Measurements from ENCODE around the gene COL5A1.
"Not testable (repeated sequence)": the region's sequence is repeated elsewhere in the genome, so short reads cannot be mapped to it uniquely, and the experiment has no call there.

Gene COL5A1

GRCh38 chr9:134709512-134710270 is 68.1 kb downstream of the COL5A1 start:
- DNase-seq (ENCODE audit: low read depth, low spot score), result no peak
- no peaks in the 10 kb centered on the region for H3K36me3 ChIP-seq (ENCODE audit: control insufficient read depth, insufficient read depth, low read length)
- no peak overlapping the region for H3K27ac ChIP-seq (ENCODE audit: low read length)
- H3K4me1 ChIP-seq (ENCODE audit: control insufficient read depth, insufficient read depth, low read length), result no peaks in the 10 kb centered on the region
- no CpG with 5 or more reads among the region's 29 CpGs for WGBS (ENCODE audit: insufficient coverage, insufficient read length)
- H3K27me3 ChIP-seq (ENCODE audit: control insufficient read depth, insufficient read depth, low read length), result no peaks in the 10 kb centered on the region
- no peaks in the 10 kb centered on the region for H3K9me3 ChIP-seq (ENCODE audit: control insufficient read depth, insufficient read depth, low read length)
- H3K4me3 ChIP-seq (ENCODE audit: low read length), result no peak overlapping the region

- Histone ChIP-seq H3K4me3 (ENCODE audit: low read length) (no peak overlapping the region), H3K9me3 (ENCODE audit: control insufficient read depth, insufficient read depth, low read length) (no peaks in the 10 kb centered on the region), H3K27ac (ENCODE audit: low read length) (no peak overlapping the region), H3K36me3 (ENCODE audit: control insufficient read depth, insufficient read depth, low read length) (no peaks in the 10 kb centered on the region), H3K27me3 (ENCODE audit: control insufficient read depth, insufficient read depth, low read length) (no peaks in the 10 kb centered on the region), H3K4me1 (ENCODE audit: control insufficient read depth, insufficient read depth, low read length) (no peaks in the 10 kb centered on the region)
- no CpG with 5 or more reads among the region's 8 CpGs for WGBS (ENCODE audit: insufficient coverage, insufficient read length)
- no peak for DNase-seq (ENCODE audit: low read depth, low spot score)
Measured at GRCh38 chr9:134710271-134710540, 68.6 kb downstream of the COL5A1 start.

- Histone ChIP-seq H3K4me3 (ENCODE audit: low read length) (no peak overlapping the region), H3K9me3 (ENCODE audit: control insufficient read depth, insufficient read depth, low read length) (no peaks in the 10 kb centered on the region), H3K27me3 (ENCODE audit: control insufficient read depth, insufficient read depth, low read length) (no peaks in the 10 kb centered on the region), H3K27ac (ENCODE audit: low read length) (no peak overlapping the region), H3K36me3 (ENCODE audit: control insufficient read depth, insufficient read depth, low read length) (no peaks in the 10 kb centered on the region), H3K4me1 (ENCODE audit: control insufficient read depth, insufficient read depth, low read length) (no peaks in the 10 kb centered on the region)
- no CpG with 5 or more reads among the region's 12 CpGs for WGBS (ENCODE audit: insufficient coverage, insufficient read length)
- no peak for DNase-seq (ENCODE audit: low read depth, low spot score)
Measured at GRCh38 chr9:134710901-134711300, 69.3 kb downstream of the COL5A1 start.

GRCh38 chr9:134712243-134712642 is 70.6 kb downstream of the COL5A1 start:
- Histone ChIP-seq H3K4me3 (ENCODE audit: low read length) (no peak overlapping the region), H3K27me3 (ENCODE audit: control insufficient read depth, insufficient read depth, low read length) (no peaks in the 10 kb centered on the region), H3K9me3 (ENCODE audit: control insufficient read depth, insufficient read depth, low read length) (no peaks in the 10 kb centered on the region), H3K27ac (ENCODE audit: low read length) (no peak overlapping the region), H3K36me3 (ENCODE audit: control insufficient read depth, insufficient read depth, low read length) (no peaks in the 10 kb centered on the region), H3K4me1 (ENCODE audit: control insufficient read depth, insufficient read depth, low read length) (no peaks in the 10 kb centered on the region)
- no CpG with 5 or more reads among the region's 2 CpGs for WGBS (ENCODE audit: insufficient coverage, insufficient read length)
- no peak for DNase-seq (ENCODE audit: low read depth, low spot score)

- no peaks in the 10 kb centered on the region for H3K36me3 ChIP-seq (ENCODE audit: control insufficient read depth, insufficient read depth, low read length)
- WGBS (ENCODE audit: insufficient coverage, insufficient read length), result no CpG with 5 or more reads among the region's 10 CpGs
Measured at GRCh38 chr9:134712926-134713325, 71.3 kb downstream of the COL5A1 start.

GRCh38 chr9:134715536-134715935 is 73.9 kb downstream of the COL5A1 start:
- not testable (repeated sequence) for H3K27me3 ChIP-seq (ENCODE audit: control insufficient read depth, insufficient read depth, low read length); H3K9me3 ChIP-seq (ENCODE audit: control insufficient read depth, insufficient read depth, low read length); H3K27ac ChIP-seq (ENCODE audit: low read length); H3K4me1 ChIP-seq (ENCODE audit: control insufficient read depth, insufficient read depth, low read length); H3K36me3 ChIP-seq (ENCODE audit: control insufficient read depth, insufficient read depth, low read length); H3K4me3 ChIP-seq (ENCODE audit: low read length); DNase-seq (ENCODE audit: low read depth, low spot score)
- WGBS (ENCODE audit: insufficient coverage, insufficient read length), result no CpG with 5 or more reads among the region's 5 CpGs

More at GRCh38 chr9:134712926-134713325, 71.3 kb downstream of the COL5A1 start:
- Histone ChIP-seq H3K27me3 (ENCODE audit: control insufficient read depth, insufficient read depth, low read length) (no peaks in the 10 kb centered on the region), H3K27ac (ENCODE audit: low read length) (no peak overlapping the region), H3K4me1 (ENCODE audit: control insufficient read depth, insufficient read depth, low read length) (no peaks in the 10 kb centered on the region), H3K9me3 (ENCODE audit: control insufficient read depth, insufficient read depth, low read length) (no peaks in the 10 kb centered on the region), H3K4me3 (ENCODE audit: low read length) (no peak overlapping the region)
- no peak for DNase-seq (ENCODE audit: low read depth, low spot score)

GRCh38 chr9:134716067-134716466 is 74.5 kb downstream of the COL5A1 start:
- no peak overlapping the region for H3K27ac ChIP-seq (ENCODE audit: low read length)
- DNase-seq (ENCODE audit: low read depth, low spot score), result no peak
- no peaks in the 10 kb centered on the region for H3K4me1 ChIP-seq (ENCODE audit: control insufficient read depth, insufficient read depth, low read length)
- no peaks in the 10 kb centered on the region for H3K36me3 ChIP-seq (ENCODE audit: control insufficient read depth, insufficient read depth, low read length)
- no peak overlapping the region for H3K4me3 ChIP-seq (ENCODE audit: low read length)
- H3K9me3 ChIP-seq (ENCODE audit: control insufficient read depth, insufficient read depth, low read length), result no peaks in the 10 kb centered on the region
- WGBS (ENCODE audit: insufficient coverage, insufficient read length), result no CpG with 5 or more reads among the region's 8 CpGs
- no peaks in the 10 kb centered on the region for H3K27me3 ChIP-seq (ENCODE audit: control insufficient read depth, insufficient read depth, low read length)

- Histone ChIP-seq H3K9me3 (ENCODE audit: control insufficient read depth, insufficient read depth, low read length) (no peaks in the 10 kb centered on the region), H3K4me3 (ENCODE audit: low read length) (no peak overlapping the region), H3K4me1 (ENCODE audit: control insufficient read depth, insufficient read depth, low read length) (no peaks in the 10 kb centered on the region), H3K36me3 (ENCODE audit: control insufficient read depth, insufficient read depth, low read length) (no peaks in the 10 kb centered on the region; the same call in 1 of the 2 replicates), H3K27me3 (ENCODE audit: control insufficient read depth, insufficient read depth, low read length) (no peaks in the 10 kb centered on the region), H3K27ac (ENCODE audit: low read length) (no peak overlapping the region)
- WGBS (ENCODE audit: insufficient coverage, insufficient read length), result no CpG with 5 or more reads among the region's 20 CpGs
- no peak for DNase-seq (ENCODE audit: low read depth, low spot score)
Measured at GRCh38 chr9:134717056-134717455, 75.5 kb downstream of the COL5A1 start.

GRCh38 chr9:134717924-134718645 is 76.5 kb downstream of the COL5A1 start:
- Histone ChIP-seq H3K4me1 (ENCODE audit: control insufficient read depth, insufficient read depth, low read length) (no peaks in the 10 kb centered on the region), H3K4me3 (ENCODE audit: low read length) (no peak overlapping the region), H3K9me3 (ENCODE audit: control insufficient read depth, insufficient read depth, low read length) (no peaks in the 10 kb centered on the region), H3K27me3 (ENCODE audit: control insufficient read depth, insufficient read depth, low read length) (no peaks in the 10 kb centered on the region), H3K27ac (ENCODE audit: low read length) (no peak overlapping the region), H3K36me3 (ENCODE audit: control insufficient read depth, insufficient read depth, low read length) (no peaks in the 10 kb centered on the region; the same call in 1 of the 2 replicates)
- no CpG with 5 or more reads among the region's 24 CpGs for WGBS (ENCODE audit: insufficient coverage, insufficient read length)
- no peak for DNase-seq (ENCODE audit: low read depth, low spot score)

- no CpG with 5 or more reads among the region's 11 CpGs for WGBS (ENCODE audit: insufficient coverage, insufficient read length)
- Histone ChIP-seq H3K36me3 (ENCODE audit: control insufficient read depth, insufficient read depth, low read length) (no peaks in the 10 kb centered on the region; the same call in 1 of the 2 replicates), H3K27me3 (ENCODE audit: control insufficient read depth, insufficient read depth, low read length) (no peaks in the 10 kb centered on the region), H3K4me1 (ENCODE audit: control insufficient read depth, insufficient read depth, low read length) (no peaks in the 10 kb centered on the region), H3K9me3 (ENCODE audit: control insufficient read depth, insufficient read depth, low read length) (no peaks in the 10 kb centered on the region), H3K27ac (ENCODE audit: low read length) (no peak overlapping the region), H3K4me3 (ENCODE audit: low read length) (no peak overlapping the region)
- DNase-seq (ENCODE audit: low read depth, low spot score), result no peak
Measured at GRCh38 chr9:134719331-134719730, 77.7 kb downstream of the COL5A1 start.

Measured in iPS DF 6.9 (cell line).